Posterior vena cava (tissue), 2 donors: ENCODE results near the gene RAB35. TPM values are rescaled to one million over a fixed set of nuclear protein-coding genes. Genes with fewer than 3 reads are reported as not detected.
A peak's percentile ranks its signal among the peaks of the same experiment; 100 is the strongest.

Source experiments
- DNase-seq: peaks from one replicate; pipeline ENCODE4 v3.0.0-alpha.2; 2020; ENCODE audit warnings: low spot score
- intact Hi-C, 2 donors: fragments of 100-400 bp; cut with DNase I; formaldehyde crosslinking; loops; one replicate each; pipeline versions ENCODE4 v1.14.1 to v1.14.2; 2022 to 2023
- total RNA-seq, 2 donors: library from RNA; stranded (reverse); fragmentation: NEBNext Ultra II Directional; extraction: Animal tissue kit (Norgen Biotek cat#: 25700); gene quantifications; one replicate each; pipeline ENCODE4 v1.2.1, GENCODE V29; 2021
- donor health status: DM: yes; HTN: yes; CAD: no.
- donor health status: DM: yes; HTN: yes; CAD: no.

The RAB35 gene
- total RNA-seq, 2 donors from 2014 or later, result 47.4 to 55.9 TPM

GRCh38 chr12:120136093-120136770 is 19.7 kb upstream of the RAB35 start:
- no peak for DNase-seq
- intact Hi-C loops, result no loop called here

GRCh38 chr12:120134307-120134980 is 17.9 kb upstream of the RAB35 start:
- DNase-seq, result no peak
- intact Hi-C loops, result no loop called here

DNA sequence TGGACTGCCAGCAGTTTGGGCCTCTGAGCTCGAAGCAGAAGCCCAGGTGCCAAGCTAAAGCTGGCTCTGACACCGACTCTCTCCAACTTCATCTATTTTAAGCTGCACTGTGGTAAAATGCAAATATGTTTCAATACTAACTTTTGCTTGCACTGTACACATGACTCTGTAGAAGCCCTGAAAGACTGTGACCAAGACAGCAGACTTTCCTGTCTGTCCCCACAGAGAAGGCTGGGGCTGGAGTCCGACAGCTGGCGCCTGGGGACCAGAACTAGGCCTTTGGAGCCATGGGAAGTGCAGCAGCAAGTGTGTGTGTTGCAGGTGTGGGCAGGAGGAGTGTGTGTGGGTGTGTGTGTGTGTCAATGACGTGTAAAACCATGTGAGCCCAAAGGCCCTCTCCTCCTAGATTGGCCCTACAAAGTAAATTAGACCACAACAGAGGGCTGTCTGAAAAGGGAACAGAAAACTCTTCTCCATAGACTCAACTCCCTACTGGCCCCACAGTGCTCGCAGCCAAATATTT is 16.4 kb upstream of the RAB35 start:
- intact Hi-C loops, result no loop called here

GRCh38 chr12:120132054-120132836 is 15.7 kb upstream of the RAB35 start:
- intact Hi-C loops, result no loop called here
- DNase-seq, result no peak

More for the DNA sequence above, 16.4 kb upstream of the RAB35 start:
- DNase-seq, result no peak

GRCh38 chr12:120131116-120131515 is 14.6 kb upstream of the RAB35 start:
- DNase-seq, result no peak
- intact Hi-C loops, result no loop called here

GRCh38 chr12:120130011-120130410 is 13.5 kb upstream of the RAB35 start:
- intact Hi-C loops, result no loop called here
- DNase-seq, result no peak

DNA sequence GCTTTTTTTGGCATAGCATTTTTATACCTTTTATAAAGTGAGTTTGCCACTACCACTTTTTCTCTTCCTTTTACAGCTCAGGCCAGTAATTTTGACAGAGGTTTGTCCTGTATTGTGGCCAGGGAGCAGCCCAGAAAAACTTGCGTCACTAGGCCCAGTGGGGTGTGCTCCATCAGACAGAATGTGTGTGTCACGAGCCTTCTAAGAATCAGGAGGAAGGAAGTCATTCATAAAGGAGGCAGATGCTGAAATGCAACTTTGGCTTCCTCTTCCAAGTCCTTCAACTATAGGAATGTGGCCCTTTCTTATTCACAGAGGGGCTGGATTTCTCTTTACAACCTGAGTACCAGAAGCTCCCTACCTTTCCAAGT is 10.1 kb upstream of the RAB35 start:
- DNase-seq, result peak; percentile 87
- intact Hi-C loops, result no loop called here

GRCh38 chr12:120125792-120126634 is 9.5 kb upstream of the RAB35 start:
- no peak for DNase-seq
- intact Hi-C loops, result no loop called here

GRCh38 chr12:120125029-120125428 is 8.5 kb upstream of the RAB35 start:
- intact Hi-C loops, result no loop called here
- DNase-seq, result no peak

GRCh38 chr12:120121766-120122293 is 5.3 kb upstream of the RAB35 start:
- intact Hi-C loops, result no loop called here
- DNase-seq, result no peak

DNA sequence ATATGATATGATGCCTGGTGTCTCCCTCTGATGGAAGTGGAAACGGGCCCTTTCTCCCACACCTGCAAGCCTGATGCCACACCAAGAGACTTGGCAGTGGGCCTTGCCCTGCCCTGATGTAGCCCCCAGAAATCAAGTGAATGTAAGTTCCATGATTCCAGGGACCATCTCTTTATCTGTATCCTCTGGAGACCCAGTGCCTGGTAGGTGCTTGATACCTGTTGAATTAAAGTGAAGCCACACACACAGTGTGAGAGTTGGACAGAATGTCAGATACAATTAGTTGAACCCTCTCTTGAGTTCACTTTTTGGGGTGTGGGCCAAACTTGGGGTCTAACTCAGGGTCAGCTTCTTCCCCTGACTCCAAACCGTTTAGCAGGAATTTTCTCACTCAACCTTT is 4.8 kb upstream of the RAB35 start:
- DNase-seq, result no peak
- intact Hi-C loops, result no loop called here

GRCh38 chr12:120119271-120119973 is 2.9 kb upstream of the RAB35 start:
- intact Hi-C loops, result no loop called here
- no peak for DNase-seq

GRCh38 chr12:120118321-120119061 is 1.9 kb upstream of the RAB35 start:
- intact Hi-C loops, result no loop called here

GRCh38 chr12:120117961-120118320 is 1.4 kb upstream of the RAB35 start:
- intact Hi-C loops, result no loop called here
- DNase-seq, result no peak

More at GRCh38 chr12:120118321-120119061, 1.9 kb upstream of the RAB35 start:
- no peak for DNase-seq

DNA sequence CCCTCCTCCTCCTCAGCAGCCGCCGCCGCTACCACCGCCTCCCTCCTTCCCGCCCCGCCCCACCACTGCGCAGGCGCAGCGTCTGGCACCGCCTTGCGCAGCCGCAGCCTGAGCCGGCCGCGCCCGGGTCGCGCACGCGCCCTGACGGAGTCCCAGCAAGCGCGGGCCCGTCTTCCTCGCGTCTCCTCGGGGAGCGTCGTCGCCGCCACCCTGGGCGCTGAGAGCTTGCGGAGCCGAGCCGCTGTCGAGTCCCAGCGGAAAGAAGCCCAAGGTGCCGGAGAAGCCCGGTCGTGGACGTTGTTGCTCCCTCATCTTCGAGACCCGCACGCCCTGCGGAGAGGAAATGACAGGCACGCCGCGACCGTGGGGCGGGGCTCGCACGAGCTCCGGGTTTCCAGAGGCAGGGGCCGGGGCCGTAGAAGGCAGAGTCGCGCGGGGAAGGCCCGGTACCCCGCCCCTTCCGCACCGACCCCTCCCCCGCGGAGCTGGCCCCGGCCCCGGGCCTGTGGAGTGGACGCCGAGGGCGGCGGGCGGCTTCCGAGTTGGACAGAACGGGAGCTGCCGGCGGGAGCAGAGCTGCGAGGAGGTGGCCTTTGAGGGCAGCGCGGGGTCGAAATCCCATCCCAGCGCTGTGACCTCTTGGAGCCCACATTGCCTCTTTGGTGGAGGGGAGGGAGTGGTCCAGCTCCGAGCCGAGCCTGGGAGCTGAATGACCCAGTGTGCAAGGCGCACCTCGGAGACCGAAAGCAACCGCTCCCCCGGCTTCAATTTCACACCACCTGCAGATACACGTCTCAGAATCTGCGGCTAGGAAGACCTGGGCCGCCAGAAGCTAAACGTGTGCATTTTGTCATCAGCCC is 469 bp upstream of the RAB35 start:
- peak; percentile 99 for DNase-seq
- intact Hi-C loops, result no loop called here

- DNase-seq, result no peak
- intact Hi-C loops, result no loop called here
Observed at GRCh38 chr12:120115692-120116440, 687 bp downstream of the RAB35 start.
